ENCODE measurements around the gene WDFY2.
"Not testable (repeated sequence)": the region's sequence is repeated elsewhere in the genome, so short reads cannot be mapped to it uniquely, and the experiment has no call there.

The WDFY2 gene, protein sequence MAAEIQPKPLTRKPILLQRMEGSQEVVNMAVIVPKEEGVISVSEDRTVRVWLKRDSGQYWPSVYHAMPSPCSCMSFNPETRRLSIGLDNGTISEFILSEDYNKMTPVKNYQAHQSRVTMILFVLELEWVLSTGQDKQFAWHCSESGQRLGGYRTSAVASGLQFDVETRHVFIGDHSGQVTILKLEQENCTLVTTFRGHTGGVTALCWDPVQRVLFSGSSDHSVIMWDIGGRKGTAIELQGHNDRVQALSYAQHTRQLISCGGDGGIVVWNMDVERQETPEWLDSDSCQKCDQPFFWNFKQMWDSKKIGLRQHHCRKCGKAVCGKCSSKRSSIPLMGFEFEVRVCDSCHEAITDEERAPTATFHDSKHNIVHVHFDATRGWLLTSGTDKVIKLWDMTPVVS

DNA sequence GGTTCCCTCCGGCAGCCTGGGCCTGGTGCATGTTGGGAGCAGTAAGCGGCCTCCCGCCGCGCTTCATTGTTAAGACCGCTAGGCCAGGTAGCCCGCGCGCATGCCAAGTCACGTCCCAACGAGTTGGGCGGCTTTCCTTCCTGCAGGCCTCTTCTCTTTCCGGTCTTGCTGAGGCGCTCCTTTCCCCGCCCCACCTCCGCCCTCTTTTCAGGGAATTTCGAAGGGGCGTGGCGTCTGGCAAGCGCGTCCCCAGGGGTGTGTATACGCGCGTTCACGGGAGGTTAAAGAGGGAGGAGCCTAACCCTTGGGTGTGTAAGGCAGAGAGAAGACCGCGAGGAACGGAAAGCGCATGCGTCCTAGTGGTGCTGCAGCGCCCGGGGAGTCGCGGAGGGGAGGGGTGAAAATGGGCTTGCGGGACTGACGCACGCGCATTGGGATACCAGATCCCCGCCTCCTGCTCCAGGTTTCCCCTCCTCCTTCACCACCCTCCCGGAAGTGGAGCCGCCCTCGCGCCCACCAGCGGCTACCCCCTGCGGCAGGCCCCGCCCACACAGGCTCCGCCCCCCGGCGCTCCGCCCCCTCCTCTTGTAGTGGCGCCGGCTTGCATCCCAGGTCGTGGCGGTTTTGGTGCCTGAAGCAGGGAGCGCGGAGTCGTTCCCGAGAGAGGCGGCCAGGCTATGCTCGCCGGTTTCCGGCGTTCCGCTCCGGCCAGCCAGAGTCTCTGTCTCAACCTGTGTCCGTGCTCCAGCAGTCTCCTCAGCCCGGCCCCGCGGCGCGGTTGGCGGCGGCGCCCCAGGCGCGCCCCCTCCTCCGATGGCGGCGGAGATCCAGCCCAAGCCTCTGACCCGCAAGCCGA, at the start of gene WDFY2:
WDFY2 (plus strand) TSS at position 588 of the 856 bp plus-strand sequence; CDS start at position 814, 226 bp downstream.
- TF ChIP-seq, protein P1, sequence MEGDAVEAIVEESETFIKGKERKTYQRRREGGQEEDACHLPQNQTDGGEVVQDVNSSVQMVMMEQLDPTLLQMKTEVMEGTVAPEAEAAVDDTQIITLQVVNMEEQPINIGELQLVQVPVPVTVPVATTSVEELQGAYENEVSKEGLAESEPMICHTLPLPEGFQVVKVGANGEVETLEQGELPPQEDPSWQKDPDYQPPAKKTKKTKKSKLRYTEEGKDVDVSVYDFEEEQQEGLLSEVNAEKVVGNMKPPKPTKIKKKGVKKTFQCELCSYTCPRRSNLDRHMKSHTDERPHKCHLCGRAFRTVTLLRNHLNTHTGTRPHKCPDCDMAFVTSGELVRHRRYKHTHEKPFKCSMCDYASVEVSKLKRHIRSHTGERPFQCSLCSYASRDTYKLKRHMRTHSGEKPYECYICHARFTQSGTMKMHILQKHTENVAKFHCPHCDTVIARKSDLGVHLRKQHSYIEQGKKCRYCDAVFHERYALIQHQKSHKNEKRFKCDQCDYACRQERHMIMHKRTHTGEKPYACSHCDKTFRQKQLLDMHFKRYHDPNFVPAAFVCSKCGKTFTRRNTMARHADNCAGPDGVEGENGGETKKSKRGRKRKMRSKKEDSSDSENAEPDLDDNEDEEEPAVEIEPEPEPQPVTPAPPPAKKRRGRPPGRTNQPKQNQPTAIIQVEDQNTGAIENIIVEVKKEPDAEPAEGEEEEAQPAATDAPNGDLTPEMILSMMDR (IDR thresholded peaks at IDR 0.05; ENCODE audit: low read depth, low read length) = no peak
- DNase-seq (ENCODE audit: low read depth in 2 of 2) = peak; percentile 100
- peak within 1 kb of the TSS; percentile 86 to 95 for H3K4me3 ChIP-seq (replicated peaks in 1 of 2; ENCODE audit: low read depth in 2 of 2, low read length in 2 of 2)

- no peak for DNase-seq (ENCODE audit: low read depth in 2 of 2)
- no peak overlapping the region for H3K4me3 ChIP-seq (replicated peaks in 1 of 2; ENCODE audit: low read depth in 2 of 2, low read length in 2 of 2)
- TF ChIP-seq, protein P1 (IDR thresholded peaks at IDR 0.05; ENCODE audit: low read depth, low read length) = no peak
Measured at GRCh38 chr13:51538591-51539179, 45.6 kb upstream of the WDFY2 start.

DNA sequence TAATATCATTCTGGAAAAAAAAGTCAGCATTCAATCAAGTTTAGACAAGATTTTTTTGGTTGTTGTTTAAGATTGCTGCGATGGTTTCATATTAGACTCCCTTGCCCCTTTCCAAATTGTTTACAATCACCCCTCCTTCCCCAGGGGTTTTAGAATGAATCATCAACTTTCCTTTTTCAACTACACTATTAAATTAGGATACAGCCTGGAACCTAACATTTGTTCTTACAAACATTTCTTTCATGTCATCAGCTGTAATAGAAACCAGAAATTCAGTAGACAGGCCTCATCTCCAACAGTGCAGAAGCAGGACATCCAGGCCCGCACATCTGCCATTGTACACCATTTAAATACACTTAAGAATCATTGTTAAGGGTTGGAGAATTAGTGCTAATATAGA, 44.4 kb upstream of the WDFY2 start:
- TF ChIP-seq, protein P1 (IDR thresholded peaks at IDR 0.05; ENCODE audit: low read depth, low read length) = no peak
- H3K4me3 ChIP-seq (replicated peaks in 1 of 2; ENCODE audit: low read depth in 2 of 2, low read length in 2 of 2) = no peak overlapping the region
- peak; percentile 49 to 53 for DNase-seq (ENCODE audit: low read depth in 2 of 2)

DNA sequence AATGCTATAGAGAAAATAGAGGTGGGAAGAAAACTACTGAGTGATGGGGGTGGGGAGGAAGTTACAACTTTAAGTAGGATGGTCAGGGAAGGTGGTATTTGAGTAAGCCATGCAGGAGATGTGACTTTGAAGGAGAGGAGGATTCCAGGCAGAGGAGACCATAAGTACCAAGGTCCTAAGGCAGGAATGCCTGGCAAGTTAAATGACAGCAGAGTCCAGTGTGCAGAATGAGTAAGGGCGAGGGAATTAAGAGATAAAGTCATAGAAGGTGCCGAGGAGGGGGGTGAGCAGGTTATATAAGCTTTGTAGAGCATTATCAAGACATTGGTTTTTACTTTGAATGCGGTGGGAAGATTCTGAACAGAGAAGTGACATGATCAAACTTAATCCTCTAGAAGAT, 43.2 kb upstream of the WDFY2 start:
- H3K4me3 ChIP-seq (replicated peaks in 1 of 2; ENCODE audit: low read depth in 2 of 2, low read length in 2 of 2) = no peak overlapping the region
- TF ChIP-seq, protein P1 (IDR thresholded peaks at IDR 0.05; ENCODE audit: low read depth, low read length) = no peak
- no peak for DNase-seq (ENCODE audit: low read depth in 2 of 2)

- DNase-seq (ENCODE audit: low read depth in 2 of 2) = no peak
- TF ChIP-seq, protein P1 (IDR thresholded peaks at IDR 0.05; ENCODE audit: low read depth, low read length) = no peak
- H3K4me3 ChIP-seq (replicated peaks in 1 of 2; ENCODE audit: low read depth in 2 of 2, low read length in 2 of 2) = no peak overlapping the region
Measured at GRCh38 chr13:51541809-51542258, 42.4 kb upstream of the WDFY2 start.

DNA sequence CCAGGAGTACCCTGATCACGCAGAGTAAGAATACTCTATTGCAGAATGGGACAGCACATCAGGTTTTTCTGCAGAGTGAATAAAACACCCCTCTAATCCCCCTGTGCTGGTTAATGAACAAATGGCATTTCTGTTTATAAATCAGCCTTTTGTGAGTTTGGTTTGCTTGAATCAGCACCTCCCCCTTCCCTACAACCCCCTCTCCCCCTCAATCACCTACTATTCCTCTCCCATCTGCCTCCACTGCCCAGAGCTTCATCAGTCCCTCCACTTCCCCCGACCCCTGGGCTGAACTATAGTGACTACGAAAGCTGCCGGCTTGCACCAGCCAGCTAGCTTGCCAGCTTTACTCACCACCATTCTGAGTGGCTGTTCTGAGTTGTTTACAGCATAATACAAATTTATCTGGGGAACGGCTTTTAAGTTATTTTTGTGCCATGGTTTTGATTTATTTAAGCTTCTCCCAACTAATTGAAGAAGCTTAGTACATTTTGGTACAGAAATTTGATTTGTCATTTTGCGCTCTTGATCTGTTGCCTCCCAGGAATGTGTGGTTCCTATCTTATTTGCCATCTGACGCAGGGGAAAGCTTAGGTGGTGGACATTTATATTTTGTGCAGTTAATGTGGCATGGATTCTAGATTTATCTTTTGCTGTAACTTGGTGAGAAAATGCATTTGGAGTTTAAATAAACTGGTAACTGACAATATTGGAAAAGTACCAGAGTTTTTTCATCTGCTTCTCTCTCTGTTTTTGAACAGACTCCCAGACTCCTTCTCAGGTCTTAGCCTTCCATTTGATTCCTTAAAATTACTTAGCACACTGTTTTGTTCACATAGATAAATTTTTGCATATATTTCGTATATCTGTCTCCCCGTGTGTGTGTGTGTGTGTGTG, 41.7 kb upstream of the WDFY2 start:
- H3K4me3 ChIP-seq (replicated peaks in 1 of 2; ENCODE audit: low read depth in 2 of 2, low read length in 2 of 2) = no peak overlapping the region
- TF ChIP-seq, protein P1 (IDR thresholded peaks at IDR 0.05; ENCODE audit: low read depth, low read length) = no peak
- DNase-seq (ENCODE audit: low read depth in 2 of 2) = peak in 1 of 2 donors; percentile 35

DNA sequence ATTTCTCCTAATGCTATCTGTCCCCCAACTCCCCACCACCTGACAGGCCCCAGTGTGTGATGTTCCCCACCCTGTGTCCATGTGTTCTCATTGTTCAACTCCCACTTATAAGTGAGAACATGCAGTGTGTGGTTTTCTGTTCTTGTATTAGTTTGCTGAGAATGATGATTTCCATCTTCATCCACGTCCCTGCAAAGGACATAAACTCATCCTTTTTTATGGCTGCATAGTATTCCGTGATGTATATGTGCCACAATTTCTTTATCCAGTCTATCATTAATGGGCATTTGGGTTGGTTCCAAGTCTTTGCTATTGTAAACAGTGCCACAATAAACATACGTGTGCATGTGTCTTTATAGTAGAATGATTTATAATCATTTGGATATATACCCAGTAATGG, 38.8 kb upstream of the WDFY2 start:
- not testable (repeated sequence) for H3K4me3 ChIP-seq (replicated peaks in 1 of 2; ENCODE audit: low read depth in 2 of 2, low read length in 2 of 2); DNase-seq (ENCODE audit: low read depth in 2 of 2)
